ENCODE results near the gene PLSCR3. TPM values are rescaled to one million over a fixed set of nuclear protein-coding genes. Genes with fewer than 3 reads are reported as not detected.

Gene PLSCR3
- total RNA-seq, 1 experiment from 2014 or later, result 21.9 TPM

- no peaks in the 10 kb centered on the region for H3K9me3 Mint-ChIP-seq (ENCODE audit: low read depth, unreplicated experiment)
- H3K27ac Mint-ChIP-seq (ENCODE audit: unreplicated experiment), result no peak within 1 kb of the TSS
- no peaks in the 10 kb centered on the region for H3K36me3 Mint-ChIP-seq (ENCODE audit: insufficient read depth, unreplicated experiment)
- no TSS peak for BruUV-seq (replicated peaks)
- peaks cover 15% of the 10 kb centered on the region for H3K27me3 Mint-ChIP-seq (ENCODE audit: unreplicated experiment)
- H3K4me1 Mint-ChIP-seq (ENCODE audit: low read depth, unreplicated experiment), result no peaks in the 10 kb centered on the region
- TF ChIP-seq CTCF (IDR thresholded peaks at IDR 0.05; ENCODE audit: unreplicated experiment), result no peak
- DNase-seq, result no peak
- intact Hi-C loops (cut with micrococcal nuclease; ENCODE audit: unreplicated experiment), result no loop called here
- no peak within 1 kb of the TSS for H3K4me3 Mint-ChIP-seq (ENCODE audit: low read depth, unreplicated experiment)
- CTCF ChIA-PET, result no interaction called here
Measured at GRCh38 chr17:7419819-7420610, 25.7 kb upstream of the PLSCR3 start, which contains the start of gene SPEM1. Gene SPEM1 (plus strand): TSS chr17:7420324. CDS start chr17:7420385, 61 bp downstream.

- CTCF ChIA-PET, result no interaction called here
- Mint-ChIP-seq H3K27ac (ENCODE audit: unreplicated experiment) (no peak overlapping the region), H3K36me3 (ENCODE audit: insufficient read depth, unreplicated experiment) (no peaks in the 10 kb centered on the region), H3K4me1 (ENCODE audit: low read depth, unreplicated experiment) (no peaks in the 10 kb centered on the region), H3K4me3 (ENCODE audit: low read depth, unreplicated experiment) (no peak overlapping the region), H3K27me3 (ENCODE audit: unreplicated experiment) (peaks cover 15% of the 10 kb centered on the region), H3K9me3 (ENCODE audit: low read depth, unreplicated experiment) (no peaks in the 10 kb centered on the region)
- intact Hi-C loops (cut with micrococcal nuclease; ENCODE audit: unreplicated experiment), result no loop called here
- BruUV-seq (replicated peaks), result no TSS peak
- DNase-seq, result no peak
- no peak for TF ChIP-seq CTCF (IDR thresholded peaks at IDR 0.05; ENCODE audit: unreplicated experiment)
Measured at GRCh38 chr17:7418472-7419152, 24.3 kb upstream of the PLSCR3 start.

- H3K4me1 Mint-ChIP-seq (ENCODE audit: low read depth, unreplicated experiment), result no peaks in the 10 kb centered on the region
- intact Hi-C loops (cut with micrococcal nuclease; ENCODE audit: unreplicated experiment), result no loop called here
- H3K27me3 Mint-ChIP-seq (ENCODE audit: unreplicated experiment), result peaks cover 15% of the 10 kb centered on the region
- CTCF ChIA-PET, result no interaction called here
- TF ChIP-seq CTCF (IDR thresholded peaks at IDR 0.05; ENCODE audit: unreplicated experiment), result no peak
- H3K36me3 Mint-ChIP-seq (ENCODE audit: insufficient read depth, unreplicated experiment), result peaks cover 4% of the 10 kb centered on the region
- no peak overlapping the region for H3K4me3 Mint-ChIP-seq (ENCODE audit: low read depth, unreplicated experiment)
- DNase-seq, result no peak
- H3K9me3 Mint-ChIP-seq (ENCODE audit: low read depth, unreplicated experiment), result no peaks in the 10 kb centered on the region
- no peak overlapping the region for H3K27ac Mint-ChIP-seq (ENCODE audit: unreplicated experiment)
- BruUV-seq (replicated peaks), result no TSS peak
Measured at GRCh38 chr17:7417056-7417655, 22.8 kb upstream of the PLSCR3 start.

- peaks cover 4% of the 10 kb centered on the region for H3K36me3 Mint-ChIP-seq (ENCODE audit: insufficient read depth, unreplicated experiment)
- TF ChIP-seq CTCF (IDR thresholded peaks at IDR 0.05; ENCODE audit: unreplicated experiment), result no peak
- intact Hi-C loops (cut with micrococcal nuclease; ENCODE audit: unreplicated experiment), result no loop called here
- H3K27me3 Mint-ChIP-seq (ENCODE audit: unreplicated experiment), result peaks cover 15% of the 10 kb centered on the region
- DNase-seq, result no peak
- no peak overlapping the region for H3K27ac Mint-ChIP-seq (ENCODE audit: unreplicated experiment)
- CTCF ChIA-PET, result no interaction called here
- no peak overlapping the region for H3K4me3 Mint-ChIP-seq (ENCODE audit: low read depth, unreplicated experiment)
- no peaks in the 10 kb centered on the region for H3K4me1 Mint-ChIP-seq (ENCODE audit: low read depth, unreplicated experiment)
- BruUV-seq (replicated peaks), result no TSS peak
- H3K9me3 Mint-ChIP-seq (ENCODE audit: low read depth, unreplicated experiment), result no peaks in the 10 kb centered on the region
Measured at GRCh38 chr17:7416323-7416722, 22.0 kb upstream of the PLSCR3 start.

Data from Calu3 (cell line).